Ureter (tissue), 1 donor: ENCODE data around the gene CNTN2. TPM values are rescaled to one million over a fixed set of nuclear protein-coding genes. Genes with fewer than 3 reads are reported as not detected.

Source experiments
- DNase-seq: peaks from one replicate; pipeline ENCODE4 v3.0.0-alpha.2; 2020; ENCODE audit warnings: low spot score
- total RNA-seq: library from RNA; stranded (reverse); gene quantifications from one replicate; pipeline ENCODE4 v1.2.4, GENCODE V29; 2023
- donor health status: DM: yes; HTN: yes; CAD: no.

The CNTN2 gene
- total RNA-seq, 1 donor from 2014 or later: 0.42 TPM

GRCh38 chr1:205053296-205053695 lies 10.3 kb downstream of the CNTN2 start:
- no peak for DNase-seq

- no peak for DNase-seq
Measured at GRCh38 chr1:205054013-205054412, 11.0 kb downstream of the CNTN2 start.

GRCh38 chr1:205056188-205056611 lies 13.2 kb downstream of the CNTN2 start:
- DNase-seq: no peak

GRCh38 chr1:205056956-205057568 lies 14.1 kb downstream of the CNTN2 start:
- no peak for DNase-seq

GRCh38 chr1:205057808-205058575 lies 15.0 kb downstream of the CNTN2 start:
- DNase-seq: no peak

GRCh38 chr1:205058853-205059252 lies 15.8 kb downstream of the CNTN2 start:
- no peak for DNase-seq

GRCh38 chr1:205059660-205060059 lies 16.6 kb downstream of the CNTN2 start:
- no peak for DNase-seq

- no peak for DNase-seq
Measured at GRCh38 chr1:205060746-205061145, 17.7 kb downstream of the CNTN2 start.

- no peak for DNase-seq
Measured at GRCh38 chr1:205061227-205061626, 18.2 kb downstream of the CNTN2 start.

- DNase-seq: peak; percentile 80
Measured at GRCh38 chr1:205061665-205062069, 18.7 kb downstream of the CNTN2 start.

- DNase-seq: no peak
Measured at GRCh38 chr1:205062319-205062718, 19.3 kb downstream of the CNTN2 start.

- no peak for DNase-seq
Measured at GRCh38 chr1:205062895-205063294, 19.9 kb downstream of the CNTN2 start.

GRCh38 chr1:205064301-205064700 lies 21.3 kb downstream of the CNTN2 start:
- DNase-seq: no peak

GRCh38 chr1:205064741-205065316 lies 21.8 kb downstream of the CNTN2 start:
- DNase-seq: no peak

GRCh38 chr1:205065666-205066065 lies 22.7 kb downstream of the CNTN2 start:
- DNase-seq: no peak

- no peak for DNase-seq
Measured at GRCh38 chr1:205066141-205066818, 23.3 kb downstream of the CNTN2 start.

GRCh38 chr1:205067031-205067430 lies 24.0 kb downstream of the CNTN2 start:
- no peak for DNase-seq

- DNase-seq: no peak
Measured at GRCh38 chr1:205068001-205068400, 25.0 kb downstream of the CNTN2 start.

- DNase-seq: no peak
Measured at GRCh38 chr1:205068457-205069040, 25.5 kb downstream of the CNTN2 start.

- DNase-seq: no peak
Measured at GRCh38 chr1:205069371-205070125, 26.5 kb downstream of the CNTN2 start.

GRCh38 chr1:205071028-205071409 lies 28.0 kb downstream of the CNTN2 start:
- DNase-seq: no peak
